Measurements from ENCODE around the gene B4GAT1.
A peak's percentile ranks its signal among the peaks of the same experiment; 100 is the strongest.
"Not testable (repeated sequence)": the region's sequence is repeated elsewhere in the genome, so short reads cannot be mapped to it uniquely, and the experiment has no call there.

The B4GAT1 gene

GRCh38 chr11:66347425-66348276, at the start of gene B4GAT1:
Gene B4GAT1, minus strand, starts transcription at chr11:66347629. Its CDS starts 84 bp downstream, at chr11:66347545.
- DNase-seq (ENCODE audit: low read depth in 3 of 3), result peak; percentile 66 to 71 (median 68)

- no peak for DNase-seq (ENCODE audit: low read depth in 3 of 3)
Measured at GRCh38 chr11:66393954-66394353, 46.5 kb upstream of the B4GAT1 start.

DNA sequence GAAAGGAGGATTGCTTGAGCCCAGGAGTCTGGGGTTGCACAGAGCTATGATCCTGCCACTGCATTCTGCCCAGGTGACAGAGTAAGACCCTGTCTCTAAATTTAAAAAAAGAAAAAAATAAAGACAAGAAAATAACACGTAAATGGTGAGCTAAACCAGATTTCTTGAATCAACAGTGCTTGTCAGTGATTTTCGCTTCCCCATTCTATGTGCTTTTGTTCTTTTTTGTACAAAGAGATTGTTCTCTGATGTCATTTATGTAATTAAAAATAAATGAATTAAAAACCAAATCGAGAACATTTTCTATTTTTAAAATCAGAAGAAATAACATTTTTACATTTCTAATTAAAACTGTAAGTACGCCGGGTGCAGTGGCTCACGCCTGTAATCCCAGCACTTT, 43.9 kb upstream of the B4GAT1 start:
- no peak for DNase-seq (ENCODE audit: low read depth in 3 of 3)

GRCh38 chr11:66388780-66389386, 41.5 kb upstream of the B4GAT1 start:
- peak; percentile 31 to 51 (median 41) for DNase-seq (ENCODE audit: low read depth in 3 of 3)

GRCh38 chr11:66386171-66387069, 39.0 kb upstream of the B4GAT1 start:
- DNase-seq (ENCODE audit: low read depth in 3 of 3), result peak; percentile 64 to 77 (median 75)

- not testable (repeated sequence) for DNase-seq (ENCODE audit: low read depth in 3 of 3)
Measured at GRCh38 chr11:66384316-66384715, 36.9 kb upstream of the B4GAT1 start.

DNA sequence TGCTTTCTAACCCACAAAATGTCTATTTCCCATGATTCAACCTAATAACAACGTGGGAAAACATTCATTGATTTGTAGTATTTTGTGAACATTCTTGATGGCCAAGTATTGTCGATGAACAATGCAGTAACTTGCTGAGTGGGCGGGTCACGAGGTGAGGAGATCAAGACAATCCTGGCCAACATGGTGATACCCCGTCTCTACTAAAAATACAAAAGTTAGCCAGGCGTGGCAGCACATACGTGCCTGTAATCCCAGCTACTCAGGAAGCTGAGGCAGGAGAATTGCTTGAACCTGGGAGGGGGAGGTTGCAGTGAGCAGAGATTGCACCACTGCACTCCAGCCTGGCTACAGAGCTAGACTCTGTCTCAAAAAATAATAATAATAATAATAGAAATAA, 32.8 kb upstream of the B4GAT1 start:
- not testable (repeated sequence) for DNase-seq (ENCODE audit: low read depth in 3 of 3)

DNA sequence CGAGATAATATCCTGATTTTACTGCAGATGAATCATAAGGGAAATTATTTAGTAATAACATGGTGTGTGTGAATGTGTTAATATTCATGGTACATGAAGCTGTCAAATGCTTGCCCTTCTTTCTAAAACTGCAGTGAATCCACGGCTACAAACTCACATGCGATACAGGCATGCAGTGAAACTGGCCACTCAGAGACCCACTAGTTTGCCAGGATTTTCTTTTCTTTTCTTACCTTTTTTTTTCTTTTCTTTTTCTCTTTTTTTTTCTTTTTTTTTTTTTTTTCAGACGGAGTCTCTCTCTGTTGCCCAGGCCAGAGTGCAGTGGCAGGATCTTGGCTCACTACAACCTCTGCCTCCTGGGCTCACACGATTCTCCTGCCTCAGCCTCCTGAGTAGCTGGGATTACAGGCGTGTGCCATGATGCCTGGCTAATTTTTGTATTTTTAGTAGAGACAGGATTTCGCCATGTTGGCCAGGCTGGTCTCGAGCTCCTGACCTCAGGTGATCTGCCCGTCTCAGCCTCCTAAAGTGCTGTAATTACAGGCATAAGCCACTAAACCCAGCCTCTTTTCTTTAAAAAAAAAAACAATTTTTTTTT, 26.4 kb upstream of the B4GAT1 start:
- DNase-seq (ENCODE audit: low read depth in 3 of 3), result not testable (repeated sequence)

DNA sequence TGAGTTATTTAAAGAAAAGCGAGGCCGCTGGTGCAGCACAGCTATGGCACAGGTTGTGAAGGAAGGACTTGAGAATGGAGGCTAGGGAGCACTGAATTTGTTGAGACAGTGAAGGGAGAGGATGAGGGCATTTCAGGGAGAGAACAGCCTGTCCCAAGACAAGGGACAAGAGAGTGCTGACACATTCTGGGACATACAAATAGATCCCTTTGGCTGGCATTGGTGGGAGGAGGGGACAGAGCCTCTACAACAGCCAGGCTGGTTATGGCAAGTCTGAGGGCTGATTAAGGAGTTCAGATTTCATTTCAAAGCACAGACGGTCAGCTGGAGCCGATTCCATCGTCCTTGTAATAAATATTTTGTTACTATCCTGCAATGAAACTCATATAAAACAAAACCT, 25.8 kb upstream of the B4GAT1 start:
- no peak for DNase-seq (ENCODE audit: low read depth in 3 of 3)

GRCh38 chr11:66371627-66372415, 24.4 kb upstream of the B4GAT1 start, which contains the start of gene SLC29A2:
Gene SLC29A2, minus strand, starts transcription at chr11:66371760. Its CDS starts 169 bp downstream, at chr11:66371591.
- peak; percentile 58 to 65 (median 64) for DNase-seq (ENCODE audit: low read depth in 3 of 3)

- DNase-seq (ENCODE audit: low read depth in 3 of 3), result no peak
Measured at GRCh38 chr11:66369073-66369894, 21.9 kb upstream of the B4GAT1 start.

GRCh38 chr11:66368484-66368883, 21.1 kb upstream of the B4GAT1 start:
- DNase-seq (ENCODE audit: low read depth in 3 of 3), result no peak

GRCh38 chr11:66367561-66368312, 20.3 kb upstream of the B4GAT1 start:
- DNase-seq (ENCODE audit: low read depth in 3 of 3), result no peak

DNA sequence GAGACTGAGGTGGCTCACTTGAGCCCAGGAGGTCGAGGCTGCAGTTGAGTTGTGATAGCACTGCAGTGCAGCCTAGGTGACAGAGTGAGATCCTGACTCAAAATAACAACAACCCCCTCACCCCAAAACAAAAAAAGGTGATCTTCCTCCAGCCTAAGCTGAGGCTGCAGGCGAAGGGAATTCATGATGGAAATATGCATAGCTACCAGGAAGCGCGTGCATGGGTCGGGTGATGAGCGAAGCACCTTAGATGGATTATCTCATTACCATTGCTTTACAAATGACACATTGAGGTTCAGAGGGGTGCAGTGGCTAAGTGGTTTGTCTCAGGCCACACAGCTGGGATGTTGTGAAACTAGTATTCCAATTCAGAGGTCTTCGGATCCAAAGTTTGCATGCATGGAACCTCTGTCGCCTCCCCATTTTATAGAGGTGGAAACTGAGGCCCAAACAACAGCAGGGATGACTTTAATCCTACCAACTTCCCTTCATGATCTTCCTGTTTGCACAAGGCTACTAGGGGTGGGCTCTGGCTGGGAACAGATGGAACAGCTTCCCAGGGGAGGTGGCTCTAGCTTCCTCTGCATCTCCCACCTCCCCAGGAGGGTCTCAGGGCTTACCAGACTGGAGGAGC, 19.5 kb upstream of the B4GAT1 start:
- no peak for DNase-seq (ENCODE audit: low read depth in 3 of 3)

- DNase-seq (ENCODE audit: low read depth in 3 of 3), result no peak
Measured at GRCh38 chr11:66365711-66366619, 18.5 kb upstream of the B4GAT1 start.

- DNase-seq (ENCODE audit: low read depth in 3 of 3), result no peak
Measured at GRCh38 chr11:66365166-66365565, 17.7 kb upstream of the B4GAT1 start.

DNA sequence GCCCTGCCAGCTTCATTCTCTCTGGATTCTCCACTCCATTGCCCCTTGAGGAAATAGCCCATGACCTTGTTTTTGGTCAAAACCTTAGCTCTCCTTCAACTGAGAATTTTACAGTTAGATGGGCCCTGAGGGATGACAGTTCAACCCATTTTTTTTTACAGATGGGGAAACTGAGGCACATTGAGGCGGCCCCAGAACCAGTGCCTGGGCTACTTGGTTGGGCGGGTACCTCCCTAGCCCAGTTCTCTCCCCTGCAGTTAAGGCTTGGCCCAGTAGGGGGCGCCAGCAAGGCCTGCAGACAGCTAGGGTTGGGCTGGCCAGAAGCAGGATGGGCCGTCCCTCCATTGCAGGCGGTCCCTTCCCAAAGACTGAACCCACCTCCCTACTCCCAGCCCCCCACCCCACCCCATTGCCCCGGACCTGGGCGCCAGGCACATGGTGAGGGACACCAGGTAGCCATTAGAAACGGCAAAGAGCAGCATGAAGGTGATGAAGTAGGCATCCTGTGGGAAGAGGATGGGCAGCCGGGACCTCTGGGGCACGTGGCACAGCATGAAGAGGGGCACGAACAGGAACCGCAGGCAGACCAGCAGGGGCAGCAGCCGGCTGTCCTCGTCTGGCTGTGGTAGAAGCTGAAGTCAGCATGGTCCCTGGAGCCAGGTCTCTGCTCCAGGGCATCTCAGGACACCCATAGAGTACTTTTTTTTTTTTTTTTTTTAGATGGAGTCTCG, 16.5 kb upstream of the B4GAT1 start:
- peak; percentile 35 to 53 (median 35) for DNase-seq (ENCODE audit: low read depth in 3 of 3)
